T-cell (primary cell): ENCODE results near the gene TMEM61. TPM values are rescaled to one million over a fixed set of nuclear protein-coding genes. Genes with fewer than 3 reads are reported as not detected.
"Not testable (repeated sequence)": the region's sequence is repeated elsewhere in the genome, so short reads cannot be mapped to it uniquely, and the experiment has no call there.

Source experiments
- ATAC-seq, 4 experiments: fragments of 200-7000 bp in 3 of 4; fragments of 150-1000 bp in 1 of 4; cut with Tn5 transposase; replicated peaks in 1 of 4; 1 replicate in 3 of 4; 2 replicates in 1 of 4; pipeline ENCODE4 v1.10.0; 2021; ENCODE audit warnings: moderate library complexity in 3 of 4, mild to moderate bottlenecking in 2 of 4, moderate number of reproducible peaks in 1 of 4
- CTCF ChIA-PET, 2 donors: fragments of 300-600 bp; sonication (Branson Sonifier 250); formaldehyde crosslinking; loops; one replicate each; lab custom pipeline; 2022; ENCODE audit warnings: antibody characterized with exemption in 2 of 2; lab: Charles Lee
- POLR2A ChIA-PET, 2 donors: fragments of 300-600 bp; sonication (Branson Sonifier 250); formaldehyde crosslinking; loops; one replicate each; lab custom pipeline; 2022; ENCODE audit warnings: antibody characterized with exemption in 2 of 2; lab: Charles Lee
- DNase-seq, 35 experiments: peaks; one replicate each; pipeline versions ENCODE4 v3.0.0 to v3.0.0-alpha.2; 2013 to 2023
- H3K27ac ChIP-seq: one replicate; pipeline ENCODE4 v1.5.1; 2013; ENCODE audit warnings: low read length
- H3K27me3 ChIP-seq, 2 experiments: replicated peaks in 1 of 2; 1 replicate in 1 of 2; 2 replicates in 1 of 2; pipeline versions ENCODE4 v1.6.1 to v1.7.0; 2013; ENCODE audit warnings: low read length in 1 of 2, mixed read lengths in 1 of 2; ENCODE audit not compliant: control insufficient read depth in 2 of 2, insufficient read depth in 2 of 2; ENCODE audit errors: extremely low read depth in 1 of 2
- H3K36me3 ChIP-seq, 2 donors: 1 replicate in 1 of 2; 2 replicates in 1 of 2; pipeline versions ENCODE4 v1.6.1 to v1.7.0; 2013; ENCODE audit warnings: low read length in 1 of 2; ENCODE audit not compliant: control insufficient read depth in 2 of 2, insufficient read depth in 1 of 2; ENCODE audit errors: extremely low read depth in 1 of 2
- H3K4me1 ChIP-seq, 2 experiments: 1 replicate in 1 of 2; 2 replicates in 1 of 2; pipeline versions ENCODE4 v1.6.1 to v1.7.0; 2013; ENCODE audit warnings: low read length in 2 of 2, mixed read lengths in 1 of 2; ENCODE audit not compliant: insufficient read depth in 2 of 2, control insufficient read depth in 1 of 2; ENCODE audit errors: extremely low read depth in 1 of 2
- H3K4me3 ChIP-seq, 2 donors: 1 replicate in 1 of 2; 2 replicates in 1 of 2; pipeline versions ENCODE4 v1.5.1 to v1.7.0; 2013; ENCODE audit warnings: mild to moderate bottlenecking in 2 of 2, low read length in 1 of 2, moderate library complexity in 1 of 2; ENCODE audit not compliant: control insufficient read depth in 1 of 2; ENCODE audit errors: extremely low read depth in 1 of 2
- H3K9me3 ChIP-seq: 2 replicates; pipeline ENCODE4 v1.7.0; 2013
- H3K27ac Mint-ChIP-seq, 2 donors: one replicate each; pipeline ENCODE4 v1.8.0; 2020 to 2021; ENCODE audit warnings: mild to moderate bottlenecking in 2 of 2, mixed read lengths in 2 of 2
- H3K27me3 Mint-ChIP-seq, 2 donors: one replicate each; pipeline ENCODE4 v1.8.0; 2021 to 2022; ENCODE audit warnings: mixed read lengths in 2 of 2
- H3K36me3 Mint-ChIP-seq: one replicate; pipeline ENCODE4 v1.8.0; 2021; ENCODE audit warnings: mixed read lengths
- H3K4me1 Mint-ChIP-seq, 3 donors: one replicate each; pipeline ENCODE4 v1.8.0; 2020 to 2022; ENCODE audit warnings: mixed read lengths in 3 of 3, mild to moderate bottlenecking in 1 of 3
- H3K4me3 Mint-ChIP-seq, 3 donors: one replicate each; pipeline ENCODE4 v1.8.0; 2020 to 2022; ENCODE audit warnings: mild to moderate bottlenecking in 3 of 3, mixed read lengths in 3 of 3, moderate library complexity in 3 of 3
- H3K9me3 Mint-ChIP-seq, 3 donors: one replicate each; pipeline ENCODE4 v1.8.0; 2020 to 2022; ENCODE audit warnings: mixed read lengths in 3 of 3
- WGBS: methylation state at CpG from one replicate; pipeline ENCODE4 v1.1.5; 2013; ENCODE audit warnings: missing lambda C conversion rate; ENCODE audit not compliant: insufficient coverage; 5-methylcytosine and 5-hydroxymethylcytosine counted together
- total RNA-seq, 35 experiments: library from RNA in 6 of 35; stranded (reverse) in 6 of 35; fragments of 120-200 nt in 1 of 35; gene quantifications; one replicate each; pipeline versions ENCODE4 v1.2.1 to v1.2.4 and lab custom pipeline; 2013 to 2026

TMEM61 gene
- not detected for total RNA-seq
- not detected for total RNA-seq (2013)
- 0 reads per million in 29 experiments for total RNA-seq (lab: John Stamatoyannopoulos, UW)

GRCh38 chr1:54980528-54981241 is at the start of gene TMEM61:
Gene TMEM61, plus strand, starts transcription at chr1:54980628. Its CDS starts 438 bp downstream, at chr1:54981066.
- no peak for ATAC-seq
- H3K9me3 ChIP-seq: no peaks in the 10 kb centered on the region
- DNase-seq: no peak
- H3K27ac ChIP-seq: no peak within 1 kb of the TSS
- no peak within 1 kb of the TSS for H3K4me3 Mint-ChIP-seq
- no peaks in the 10 kb centered on the region for H3K36me3 ChIP-seq
- H3K27me3 ChIP-seq: peaks cover 5 to 51% of the 10 kb centered on the region in 2 experiments
- H3K27me3 Mint-ChIP-seq: peaks cover 27 to 37% of the 10 kb centered on the region in 2 donors
- peaks cover 0 to 2% (median 2%) of the 10 kb centered on the region in 3 donors for H3K4me1 Mint-ChIP-seq
- WGBS: 9% methylated on average over 62 of the region's 69 CpGs
- ChIA-PET CTCF (no interaction called here), POLR2A (no interaction called here)
- H3K4me1 ChIP-seq: no peaks in the 10 kb centered on the region
- H3K36me3 Mint-ChIP-seq: no peaks in the 10 kb centered on the region
- no peaks in the 10 kb centered on the region for H3K9me3 Mint-ChIP-seq
- H3K4me3 ChIP-seq: no peak within 1 kb of the TSS
- H3K27ac Mint-ChIP-seq: no peak within 1 kb of the TSS

GRCh38 chr1:54931275-54931840 is 49.1 kb upstream of the TMEM61 start:
- Histone ChIP-seq H3K4me1 (no peaks in the 10 kb centered on the region), H3K4me3 (no peak overlapping the region), H3K9me3 (no peaks in the 10 kb centered on the region), H3K27ac (no peak overlapping the region), H3K36me3 (no peaks in the 10 kb centered on the region), H3K27me3 (peaks cover 0 to 3% of the 10 kb centered on the region in 2 experiments)
- DNase-seq (no peak), ATAC-seq (no peak)
- H3K27me3 Mint-ChIP-seq: peaks cover 8 to 22% of the 10 kb centered on the region in 2 donors
- peaks cover 0 to 4% (median 2%) of the 10 kb centered on the region in 3 donors for H3K9me3 Mint-ChIP-seq
- H3K27ac Mint-ChIP-seq: no peak overlapping the region
- POLR2A ChIA-PET: no interaction called here
- H3K4me1 Mint-ChIP-seq: no peaks in the 10 kb centered on the region
- H3K36me3 Mint-ChIP-seq: no peaks in the 10 kb centered on the region
- CTCF ChIA-PET: interaction anchor here in 1 of 2 donors (1.5 kb wide), 1 partner anchor 14 kb away, joined by 3 read pairs; no protein-coding TSS in a partner anchor
- WGBS: 67% methylated on average over 1 of the region's 1 CpG
- H3K4me3 Mint-ChIP-seq: no peak overlapping the region

- POLR2A ChIA-PET, H3K36me3 Mint-ChIP-seq, H3K36me3 ChIP-seq, H3K27me3 ChIP-seq, H3K27ac ChIP-seq, H3K9me3 Mint-ChIP-seq, H3K4me1 Mint-ChIP-seq, ATAC-seq, H3K4me3 Mint-ChIP-seq, H3K4me1 ChIP-seq, H3K9me3 ChIP-seq, DNase-seq, H3K27ac Mint-ChIP-seq, H3K4me3 ChIP-seq: not testable (repeated sequence)
- WGBS: 87% methylated on average over 2 of the region's 6 CpGs
- CTCF ChIA-PET: interaction anchor here in 1 of 2 donors (1.0 to 1.7 kb wide), 2 partner anchors 11 to 14 kb away, joined by 3 to 4 read pairs; no protein-coding TSS in a partner anchor
- H3K27me3 Mint-ChIP-seq: peaks cover 17 to 22% of the 10 kb centered on the region in 2 donors
Measured at GRCh38 chr1:54934081-54934480, 46.3 kb upstream of the TMEM61 start.

GRCh38 chr1:54934869-54935268 is 45.6 kb upstream of the TMEM61 start:
- Histone ChIP-seq H3K4me1 (peaks cover 3 to 6% of the 10 kb centered on the region in 2 experiments), H3K27me3 (peaks cover 0 to 6% of the 10 kb centered on the region in 2 experiments), H3K4me3 (no peak overlapping the region), H3K36me3 (no peaks in the 10 kb centered on the region), H3K9me3 (no peaks in the 10 kb centered on the region), H3K27ac (no peak overlapping the region)
- H3K4me3 Mint-ChIP-seq: no peak overlapping the region
- peaks cover 0 to 4% (median 2%) of the 10 kb centered on the region in 3 donors for H3K9me3 Mint-ChIP-seq
- peaks cover 10 to 13% (median 11%) of the 10 kb centered on the region in 3 donors for H3K4me1 Mint-ChIP-seq
- DNase-seq (no peak), ATAC-seq (no peak)
- H3K27me3 Mint-ChIP-seq: peaks cover 17 to 22% of the 10 kb centered on the region in 2 donors
- ChIA-PET CTCF (interaction anchor here in 1 of 2 donors (0.7 to 1.7 kb wide), 2 partner anchors 10 to 48 kb away, joined by 3 to 4 read pairs; no protein-coding TSS in a partner anchor), POLR2A (no interaction called here)
- no peak overlapping the region for H3K27ac Mint-ChIP-seq
- H3K36me3 Mint-ChIP-seq: no peaks in the 10 kb centered on the region

DNA sequence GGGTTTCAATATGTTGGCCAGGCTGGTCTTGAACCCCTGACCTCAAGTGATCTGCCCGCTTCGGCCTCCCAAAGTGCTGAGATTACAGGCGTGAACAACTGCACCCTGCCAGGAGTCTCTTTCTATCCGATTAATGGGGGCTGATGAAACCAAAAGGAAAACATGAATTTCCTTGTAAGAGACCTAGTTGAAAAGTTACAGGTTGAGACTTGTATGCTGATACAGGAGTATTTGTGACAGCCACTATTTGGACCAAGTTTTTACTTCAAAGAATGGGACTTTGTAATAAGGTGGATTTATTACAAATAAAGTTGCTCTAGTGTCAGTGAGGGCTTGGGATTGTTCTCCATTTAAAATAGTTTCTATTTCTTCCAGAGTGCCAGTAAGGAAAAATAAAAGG is 43.6 kb upstream of the TMEM61 start:
- no peak for DNase-seq
- POLR2A ChIA-PET: no interaction called here
- H3K4me1 ChIP-seq: peaks cover 3 to 8% of the 10 kb centered on the region in 2 experiments
- Mint-ChIP-seq H3K9me3 (no peaks in the 10 kb centered on the region), H3K36me3 (no peaks in the 10 kb centered on the region), H3K4me1 (peaks cover 11 to 15% (median 15%) of the 10 kb centered on the region in 3 donors), H3K27me3 (peaks cover 17 to 21% of the 10 kb centered on the region in 2 donors), H3K4me3 (no peak overlapping the region), H3K27ac (no peak overlapping the region)
- peaks cover 0 to 6% of the 10 kb centered on the region in 2 experiments for H3K27me3 ChIP-seq
- no peaks in the 10 kb centered on the region for H3K36me3 ChIP-seq
- no peak overlapping the region for H3K4me3 ChIP-seq
- CTCF ChIA-PET: no interaction called here
- WGBS: 97% methylated on average over 4 of the region's 4 CpGs
- no peak for ATAC-seq
- no peaks in the 10 kb centered on the region for H3K9me3 ChIP-seq
- H3K27ac ChIP-seq: no peak overlapping the region

- H3K27me3 ChIP-seq: peaks cover 0 to 6% of the 10 kb centered on the region in 2 experiments
- no peak overlapping the region for H3K27ac ChIP-seq
- no CpG with 5 or more reads among the region's 1 CpG for WGBS
- no peaks in the 10 kb centered on the region for H3K9me3 Mint-ChIP-seq
- no peak overlapping the region for H3K27ac Mint-ChIP-seq
- no peaks in the 10 kb centered on the region for H3K36me3 ChIP-seq
- peaks cover 17 to 24% of the 10 kb centered on the region in 2 donors for H3K27me3 Mint-ChIP-seq
- peaks cover 11 to 15% (median 15%) of the 10 kb centered on the region in 3 donors for H3K4me1 Mint-ChIP-seq
- no peak overlapping the region for H3K4me3 ChIP-seq
- H3K4me1 ChIP-seq: peaks cover 3 to 8% of the 10 kb centered on the region in 2 experiments
- no peaks in the 10 kb centered on the region for H3K9me3 ChIP-seq
- H3K36me3 Mint-ChIP-seq: no peaks in the 10 kb centered on the region
- ChIA-PET CTCF (no interaction called here), POLR2A (no interaction called here)
- no peak for ATAC-seq
- DNase-seq: no peak
- no peak overlapping the region for H3K4me3 Mint-ChIP-seq
Measured at GRCh38 chr1:54937469-54937868, 43.0 kb upstream of the TMEM61 start.
